HG03196 (cell line): ENCODE data around the gene FAM241A.

Experiments used
- ATAC-seq: cut with Tn5 transposase; IDR thresholded peaks from one replicate; pipeline ENCODE4 v1.9.1; 2021; ENCODE audit not compliant: unreplicated experiment

Gene FAM241A

DNA sequence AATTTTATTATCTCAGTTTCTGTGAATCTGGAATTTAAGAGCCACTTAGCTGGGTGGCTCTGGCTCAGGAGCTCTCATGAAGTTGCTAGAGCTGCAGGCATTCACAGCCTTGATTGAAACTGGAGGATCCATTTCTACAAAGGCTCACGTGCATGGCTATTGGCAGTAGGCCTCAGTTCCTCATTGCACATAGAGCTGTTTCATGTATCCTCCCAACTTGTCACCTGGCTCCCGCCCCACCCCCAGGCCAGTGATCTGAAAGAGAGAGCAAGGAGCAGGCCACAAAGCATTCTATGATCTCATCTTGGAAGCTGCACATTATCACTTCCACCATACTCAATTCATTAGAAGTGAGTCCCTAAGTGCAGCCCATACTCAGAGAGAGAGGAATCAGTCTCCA, 67.8 kb downstream of the FAM241A start:
- ATAC-seq: no peak

- ATAC-seq: no peak
Observed at GRCh38 chr4:112213856-112214255, 68.6 kb downstream of the FAM241A start.

DNA sequence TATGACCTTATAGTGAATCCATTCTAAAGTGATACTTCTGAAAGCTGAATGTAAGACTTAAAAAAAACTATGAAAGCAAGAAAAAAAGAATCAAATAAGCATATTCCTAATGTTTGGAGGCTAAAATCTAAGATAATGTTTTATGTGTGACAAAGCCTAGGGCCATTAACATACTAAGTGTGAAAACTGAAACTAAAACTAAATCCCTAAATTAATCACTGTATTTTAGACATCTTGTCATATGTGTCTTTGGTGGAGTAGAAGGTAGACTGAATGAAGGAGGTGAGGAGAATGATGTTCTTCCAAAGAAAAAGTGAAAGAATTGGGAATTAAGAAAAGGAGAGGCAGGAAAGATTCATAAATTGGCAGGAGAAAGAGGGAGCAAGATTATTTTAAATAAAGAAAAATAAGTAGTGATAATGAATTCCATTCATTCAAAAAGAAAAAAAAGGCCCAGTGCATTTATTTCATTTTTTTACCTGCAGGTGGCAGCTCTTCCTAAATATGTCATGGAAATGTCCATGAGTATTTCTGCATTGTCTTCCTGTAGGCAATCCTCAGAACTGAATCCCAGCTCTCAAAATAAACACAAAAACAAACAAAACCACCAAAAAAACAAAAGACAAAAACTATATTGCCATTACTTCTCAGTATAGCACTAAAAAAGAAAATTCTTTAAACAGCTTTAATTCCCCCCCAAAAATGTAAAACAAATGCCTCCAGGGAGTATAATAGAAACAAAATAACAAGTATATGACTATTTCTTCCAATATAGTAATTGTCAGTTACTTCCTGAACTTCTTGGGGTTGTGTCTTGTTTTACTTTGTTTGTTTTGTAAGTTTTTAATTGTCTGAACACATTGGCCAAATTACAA, 69.4 kb downstream of the FAM241A start:
- no peak for ATAC-seq

GRCh38 chr4:112219826-112220366, 74.6 kb downstream of the FAM241A start:
- no peak for ATAC-seq

DNA sequence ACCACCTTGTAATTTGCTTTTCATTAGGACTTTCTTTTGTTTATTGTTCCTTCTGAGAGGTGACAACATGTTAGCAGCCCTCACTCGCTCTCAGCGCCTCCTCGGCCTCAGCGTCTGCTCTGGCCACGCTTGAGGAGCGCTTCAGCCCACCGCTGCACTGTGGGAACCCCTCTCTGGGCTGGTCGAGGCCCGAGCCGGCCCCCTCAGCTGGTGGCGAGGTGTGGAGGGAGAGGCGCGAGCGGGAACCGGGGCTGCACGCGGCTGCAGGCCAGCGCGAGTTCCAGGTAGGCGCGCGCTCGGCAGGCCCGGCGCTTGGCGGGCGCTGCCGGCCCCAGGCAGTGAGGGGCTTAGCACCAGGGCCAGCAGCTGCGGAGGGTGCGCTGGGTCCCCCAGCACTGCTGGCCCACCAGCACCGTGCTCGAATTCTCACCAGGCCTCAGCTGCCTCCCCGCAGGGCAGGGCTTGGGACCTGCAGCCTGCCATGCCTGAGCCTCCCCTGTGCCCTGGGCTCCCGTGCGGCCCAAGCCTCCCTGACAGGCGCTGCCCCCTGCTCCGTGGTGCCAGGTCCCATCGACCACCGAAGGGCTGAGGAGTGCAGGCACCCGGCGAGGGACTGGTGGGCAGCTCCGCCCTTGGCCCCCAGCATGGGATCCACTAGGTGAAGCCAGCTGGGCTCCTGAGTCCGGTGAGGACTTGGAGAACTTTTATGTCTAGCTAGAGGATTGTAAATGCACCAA, 77.1 kb downstream of the FAM241A start:
- no peak for ATAC-seq

GRCh38 chr4:112225157-112225556, 79.9 kb downstream of the FAM241A start:
- ATAC-seq: no peak

DNA sequence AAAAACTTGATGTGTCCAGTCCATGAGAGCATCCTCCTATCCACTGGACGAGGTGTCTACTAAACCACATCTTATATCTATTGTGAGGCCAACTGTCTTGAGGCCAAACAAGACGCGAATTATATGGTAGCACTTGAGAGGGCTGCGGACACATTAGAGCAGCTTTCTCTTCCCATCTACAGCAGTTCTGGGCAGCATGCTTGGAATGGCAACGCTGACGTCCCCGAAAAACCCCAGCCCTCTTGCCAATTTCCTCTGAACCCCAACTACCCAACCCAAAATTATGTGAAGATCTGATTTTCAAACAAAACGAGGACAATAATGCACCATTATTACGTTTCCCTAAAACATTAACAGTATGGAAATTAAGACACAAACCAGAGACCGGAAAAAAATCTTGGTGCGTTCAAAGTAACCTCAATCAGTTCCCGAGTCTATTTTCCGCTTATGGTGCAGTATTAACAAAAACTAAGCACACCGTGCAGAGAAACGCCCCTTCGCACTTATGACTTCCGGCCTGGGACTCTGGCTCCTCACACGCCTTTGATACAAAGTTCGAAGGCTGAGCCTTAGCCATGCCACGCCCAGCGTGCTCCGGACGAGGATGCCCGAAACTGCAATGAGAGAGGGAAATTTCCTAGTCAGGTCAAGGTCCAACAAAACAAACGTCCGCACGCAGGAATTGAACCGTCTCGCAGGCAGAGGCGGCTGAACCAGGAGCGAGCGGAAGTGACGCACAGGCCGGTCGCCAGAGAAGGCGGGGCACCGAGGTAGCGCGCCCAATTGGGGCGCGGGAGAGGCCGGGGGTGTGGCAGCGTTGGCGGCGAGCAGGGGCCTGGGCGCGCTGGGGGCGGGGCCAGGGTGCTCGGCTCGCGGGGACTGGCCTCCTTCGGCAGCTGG, 85.9 kb downstream of the FAM241A start:
- ATAC-seq: peak; percentile 86

- ATAC-seq: peak; percentile 67
Observed at GRCh38 chr4:112231779-112232713, 86.8 kb downstream of the FAM241A start, which contains the start of gene AP1AR. TSS of gene AP1AR (plus strand) at chr4:112231787. CDS start at chr4:112232092, 305 bp downstream.

GRCh38 chr4:112234952-112235609, 89.8 kb downstream of the FAM241A start:
- no peak for ATAC-seq

GRCh38 chr4:112236040-112236439, 90.8 kb downstream of the FAM241A start:
- no peak for ATAC-seq

DNA sequence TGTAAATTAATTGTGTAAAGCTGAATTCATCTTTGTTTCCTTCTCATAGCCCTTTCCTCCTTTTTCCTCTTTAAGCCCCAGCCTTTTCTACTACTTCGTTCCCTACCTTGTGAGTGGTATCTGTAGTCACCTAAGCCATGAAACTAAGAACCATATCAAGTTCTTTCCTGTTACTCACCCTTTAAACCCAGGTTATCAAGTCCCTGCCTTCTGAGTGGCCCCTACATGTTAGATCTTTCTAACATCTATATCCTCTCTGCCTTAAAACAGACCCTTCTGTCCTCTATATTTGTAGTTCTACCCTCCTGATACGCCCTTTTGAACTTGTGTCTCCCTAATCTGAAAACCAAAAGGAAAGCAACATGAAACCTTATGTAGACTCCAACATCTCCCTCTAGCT, 93.6 kb downstream of the FAM241A start:
- ATAC-seq: no peak
